GM12874 (cell line): ENCODE results near the gene LDLRAD3.

ENCODE experiments used
- TF ChIP-seq, protein P1 (sequence below): IDR thresholded peaks from 2 replicates; pipeline ENCODE4 v1.5.1; 2011; ENCODE audit warnings: low read depth, mild to moderate bottlenecking, control low read depth, low read length, moderate library complexity; ENCODE audit not compliant: insufficient read depth

Gene LDLRAD3

DNA sequence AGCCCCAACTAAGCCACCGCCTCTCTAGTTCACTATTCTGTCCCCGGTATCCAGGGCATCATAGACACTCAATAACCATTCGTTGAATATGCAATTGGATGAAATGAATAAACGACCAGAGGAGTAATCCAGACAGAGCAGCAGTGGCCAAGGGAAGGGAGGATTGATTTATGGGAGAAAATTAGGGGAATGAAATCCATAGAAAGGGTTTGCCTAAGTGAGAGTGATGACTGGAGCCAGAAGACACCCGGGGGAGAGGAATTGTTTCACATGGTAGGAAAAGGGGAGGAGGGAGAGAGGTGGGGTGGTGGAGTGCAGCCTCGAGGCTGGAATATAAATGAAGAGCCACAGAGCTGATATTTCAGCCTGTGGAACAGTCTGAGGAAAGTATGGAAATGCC lies 177.2 kb downstream of the LDLRAD3 start:
- TF ChIP-seq, protein P1, sequence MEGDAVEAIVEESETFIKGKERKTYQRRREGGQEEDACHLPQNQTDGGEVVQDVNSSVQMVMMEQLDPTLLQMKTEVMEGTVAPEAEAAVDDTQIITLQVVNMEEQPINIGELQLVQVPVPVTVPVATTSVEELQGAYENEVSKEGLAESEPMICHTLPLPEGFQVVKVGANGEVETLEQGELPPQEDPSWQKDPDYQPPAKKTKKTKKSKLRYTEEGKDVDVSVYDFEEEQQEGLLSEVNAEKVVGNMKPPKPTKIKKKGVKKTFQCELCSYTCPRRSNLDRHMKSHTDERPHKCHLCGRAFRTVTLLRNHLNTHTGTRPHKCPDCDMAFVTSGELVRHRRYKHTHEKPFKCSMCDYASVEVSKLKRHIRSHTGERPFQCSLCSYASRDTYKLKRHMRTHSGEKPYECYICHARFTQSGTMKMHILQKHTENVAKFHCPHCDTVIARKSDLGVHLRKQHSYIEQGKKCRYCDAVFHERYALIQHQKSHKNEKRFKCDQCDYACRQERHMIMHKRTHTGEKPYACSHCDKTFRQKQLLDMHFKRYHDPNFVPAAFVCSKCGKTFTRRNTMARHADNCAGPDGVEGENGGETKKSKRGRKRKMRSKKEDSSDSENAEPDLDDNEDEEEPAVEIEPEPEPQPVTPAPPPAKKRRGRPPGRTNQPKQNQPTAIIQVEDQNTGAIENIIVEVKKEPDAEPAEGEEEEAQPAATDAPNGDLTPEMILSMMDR, result no peak

DNA sequence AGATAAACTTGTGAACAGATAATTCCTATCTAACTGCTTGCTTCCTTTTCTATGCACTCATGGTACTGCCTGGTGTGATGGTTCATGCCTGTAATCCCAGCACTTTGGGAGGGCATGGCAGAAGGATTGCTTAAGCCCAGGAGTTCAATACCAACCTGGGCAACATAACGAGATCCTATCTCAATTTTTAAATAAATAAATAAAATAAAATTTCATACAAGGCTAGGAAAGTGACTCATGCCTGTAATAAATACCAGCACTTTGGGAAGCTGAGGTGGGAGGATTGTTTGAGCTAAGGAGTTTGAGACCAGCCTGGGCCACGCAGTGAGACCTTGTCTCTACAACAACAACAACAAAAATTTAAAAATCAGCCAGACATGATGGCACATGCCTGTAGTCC lies 178.8 kb downstream of the LDLRAD3 start:
- TF ChIP-seq, protein P1, result no peak

DNA sequence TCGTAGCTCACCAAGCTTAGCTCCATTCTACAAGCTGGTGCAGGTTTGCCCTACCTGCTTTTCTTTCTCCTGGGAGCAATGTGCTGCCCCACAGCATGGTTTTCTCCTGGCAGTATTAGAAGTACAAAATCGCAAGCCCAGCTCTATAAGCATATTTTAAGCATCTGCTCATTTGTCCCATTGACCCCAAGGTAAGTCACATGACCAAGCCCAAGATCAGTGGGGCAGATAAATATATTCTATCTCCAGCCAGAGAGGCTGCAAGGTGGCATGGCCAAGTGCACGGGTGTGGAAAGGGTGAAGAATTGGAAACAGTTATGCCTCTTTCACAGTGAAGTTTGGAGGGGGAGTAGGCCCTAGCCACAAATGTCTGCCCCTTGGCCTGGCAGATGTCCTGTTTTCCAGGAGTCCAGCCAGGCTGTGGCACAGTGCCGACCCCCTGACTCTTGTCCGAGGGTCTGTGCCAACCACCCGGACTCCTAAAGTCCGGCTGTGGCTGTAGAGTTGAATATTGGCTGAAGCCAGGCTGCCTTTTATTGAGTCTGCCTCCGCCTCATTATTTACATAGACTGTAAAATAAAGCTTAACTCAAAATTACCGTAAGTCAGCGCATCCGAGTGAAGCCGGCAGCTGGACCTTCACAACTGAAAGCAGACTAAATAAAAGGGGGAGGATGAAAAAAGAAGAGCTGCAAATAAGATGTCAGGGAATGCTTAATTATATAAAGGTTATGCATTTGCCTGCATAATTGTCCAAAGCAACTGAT lies 179.7 kb downstream of the LDLRAD3 start:
- TF ChIP-seq, protein P1, result no peak

DNA sequence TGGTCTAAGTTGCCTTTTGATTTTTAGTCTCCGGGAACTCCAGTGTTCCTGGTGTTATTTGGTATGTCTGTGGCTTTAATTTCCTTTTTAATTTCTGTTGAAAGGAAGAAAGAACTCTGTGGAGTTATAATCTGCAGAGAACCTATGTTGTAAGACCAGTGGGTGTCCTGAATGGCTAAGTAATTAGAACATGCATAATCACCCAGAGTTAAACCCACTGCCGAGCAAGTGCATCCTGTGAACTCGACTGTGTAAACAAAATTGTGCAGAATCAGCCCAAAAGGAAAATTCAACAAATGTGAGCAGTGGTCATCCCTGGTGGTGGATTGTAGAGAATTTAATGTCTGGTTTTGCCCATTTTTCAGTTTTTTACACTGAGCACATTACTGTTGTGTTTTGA lies 182.8 kb downstream of the LDLRAD3 start:
- TF ChIP-seq, protein P1, result no peak

DNA sequence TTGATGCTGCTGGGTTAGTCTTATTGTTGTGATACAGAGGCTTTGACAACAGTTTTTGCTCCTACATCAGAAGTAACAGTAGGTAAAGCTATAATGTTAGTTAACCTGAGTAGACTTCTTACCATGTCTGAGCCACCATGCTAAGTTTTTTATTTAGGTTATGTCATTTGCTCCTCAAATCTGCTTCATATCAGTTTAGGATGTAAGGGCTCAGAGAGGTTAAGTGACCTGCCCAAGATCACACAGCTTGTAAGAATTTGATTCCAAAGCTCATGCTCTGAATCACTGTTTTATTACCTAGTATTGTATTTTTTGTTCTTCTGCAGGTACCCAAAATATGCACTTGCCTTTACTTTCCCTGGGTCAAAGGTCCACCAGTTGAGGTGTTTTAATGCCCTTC lies 183.7 kb downstream of the LDLRAD3 start:
- TF ChIP-seq, protein P1, result no peak

DNA sequence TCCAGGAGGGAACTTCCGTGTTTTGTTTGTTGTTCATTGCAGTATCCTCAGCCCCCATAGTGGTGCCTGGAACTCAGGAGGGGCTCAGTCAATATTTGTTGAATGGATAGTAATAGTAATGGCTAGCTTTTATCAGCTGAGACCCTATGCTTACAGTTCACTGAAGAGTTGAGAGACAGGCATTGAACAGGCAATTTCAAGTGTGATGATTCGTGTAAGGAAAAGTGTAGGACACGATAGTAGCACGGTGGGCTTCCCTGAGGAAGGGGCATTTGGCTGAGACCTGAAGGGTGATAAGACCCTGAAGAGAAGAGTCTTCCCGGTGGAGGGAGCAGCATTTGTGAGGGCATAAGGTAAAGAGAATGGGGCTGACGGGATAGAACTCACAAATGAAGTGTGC lies 186.1 kb downstream of the LDLRAD3 start:
- TF ChIP-seq, protein P1, result no peak

DNA sequence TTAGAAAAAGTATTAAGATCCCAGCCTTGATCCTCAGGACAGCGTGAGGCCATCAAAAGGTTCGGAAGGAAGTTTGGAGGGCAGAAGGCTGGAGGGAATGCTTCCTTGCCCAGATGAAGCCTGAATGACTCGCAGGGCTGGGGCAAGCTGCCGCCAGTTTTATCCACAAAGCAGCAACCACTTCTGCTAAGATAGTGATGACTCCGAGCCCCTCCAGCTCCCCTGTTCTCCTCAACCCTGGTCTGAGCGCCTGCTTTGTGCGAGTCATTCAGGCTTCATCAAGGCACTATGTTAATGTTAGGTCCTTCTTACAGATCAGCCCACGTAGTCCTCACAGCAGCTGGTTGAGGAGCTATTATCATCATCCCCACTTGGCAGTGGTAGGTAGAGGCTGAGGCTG lies 186.5 kb downstream of the LDLRAD3 start:
- TF ChIP-seq, protein P1, result no peak
